HEK293T (cell line): ENCODE data around the gene MBD4.

ENCODE experiments used
- ARNT ChIP-seq: fragments of 450-650 bp; IDR thresholded peaks from 2 replicates; pipeline ENCODE4 v1.6.1; 2017; ENCODE audit warnings: mild to moderate bottlenecking
- BHLHE40 ChIP-seq: fragments of 450-650 bp; IDR thresholded peaks from 2 replicates; pipeline ENCODE4 v1.6.1; 2016; ENCODE audit warnings: mild to moderate bottlenecking, moderate library complexity, borderline replicate concordance
- CTBP1 ChIP-seq: fragments of 450-650 bp; IDR thresholded peaks from 2 replicates; pipeline ENCODE4 v1.6.1; 2016; ENCODE audit warnings: borderline replicate concordance
- ELF4 ChIP-seq: fragments of 450-650 bp; IDR thresholded peaks from 2 replicates; pipeline ENCODE4 v1.6.1; 2017; ENCODE audit warnings: antibody characterized with exemption
- FOXA1 ChIP-seq: fragments of 450-650 bp; IDR thresholded peaks from 2 replicates; pipeline ENCODE4 v1.6.1; 2016; ENCODE audit warnings: mild to moderate bottlenecking
- FOXK2 ChIP-seq: fragments of 450-650 bp; IDR thresholded peaks from 2 replicates; pipeline ENCODE4 v1.6.1; 2016; ENCODE audit warnings: mild to moderate bottlenecking
- FOXM1 ChIP-seq: fragments of 450-650 bp; IDR thresholded peaks from 2 replicates; pipeline ENCODE4 v1.6.1; 2017; ENCODE audit warnings: mild to moderate bottlenecking, borderline replicate concordance
- L3MBTL2 ChIP-seq: fragments of 450-650 bp; conservative IDR thresholded peaks from 2 replicates; pipeline ENCODE4 v1.6.1; 2016; ENCODE audit warnings: mild to moderate bottlenecking
- SP1 ChIP-seq: fragments of 450-650 bp; IDR thresholded peaks from 2 replicates; pipeline ENCODE4 v1.6.1; 2017
- SUZ12 ChIP-seq: fragments of 450-650 bp; IDR thresholded peaks from 2 replicates; pipeline ENCODE4 v1.6.1; 2016; ENCODE audit warnings: mild to moderate bottlenecking
- TARDBP ChIP-seq: fragments of 450-650 bp; IDR thresholded peaks from 2 replicates; pipeline ENCODE4 v1.6.1; 2016
- ZNF384 ChIP-seq: fragments of 450-650 bp; IDR thresholded peaks from 2 replicates; pipeline ENCODE4 v1.6.1; 2016

DNA sequence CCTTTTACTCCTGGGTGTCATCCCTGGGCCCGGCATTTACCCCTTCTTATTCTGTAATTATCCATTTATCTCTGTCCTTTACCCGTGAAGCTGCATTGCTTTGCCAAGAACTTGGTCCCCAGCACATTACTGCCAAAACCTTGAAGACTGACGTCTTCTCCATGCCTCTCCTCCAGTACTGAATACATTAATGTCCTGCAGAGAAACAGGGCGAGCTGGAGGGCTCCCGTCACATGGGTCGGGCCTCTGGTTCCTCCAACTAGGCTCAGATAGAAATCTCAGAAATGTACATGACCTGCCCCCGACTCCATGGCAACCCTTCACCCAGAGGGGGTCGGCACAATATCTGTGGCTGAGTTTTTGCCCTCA, 11.8 kb downstream of the MBD4 start:
- no peak for TF ChIP-seq SUZ12
- TF ChIP-seq FOXA1 = no peak
- no peak for TF ChIP-seq ELF4
- no peak for TF ChIP-seq FOXK2
- TF ChIP-seq SP1 = no peak
- no peak for TF ChIP-seq L3MBTL2
- no peak for TF ChIP-seq ARNT
- no peak for TF ChIP-seq ZNF384
- TF ChIP-seq BHLHE40 = no peak
- no peak for TF ChIP-seq TARDBP
- no peak for TF ChIP-seq FOXM1
- TF ChIP-seq CTBP1 = no peak
